ENCODE data around the gene LAMC2.

The LAMC2 gene

DNA sequence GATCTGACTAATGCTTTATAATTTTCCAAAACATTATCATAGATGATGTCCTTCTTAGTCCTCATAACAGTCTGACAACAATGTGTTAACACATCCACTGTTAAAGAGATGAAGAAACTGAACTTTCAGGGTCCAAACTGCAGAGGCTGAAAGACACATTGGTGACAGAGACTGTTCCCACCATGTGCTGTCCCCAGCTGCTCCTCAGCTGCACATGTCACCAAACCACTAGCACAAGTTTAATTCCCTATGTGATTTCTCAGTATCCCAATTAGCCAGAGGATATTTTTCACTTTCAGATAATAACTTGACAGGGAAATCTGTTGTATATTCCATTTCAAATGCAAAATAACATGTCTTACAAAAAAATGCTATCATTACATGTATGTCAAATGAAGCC, 24.6 kb downstream of the LAMC2 start:
- in situ Hi-C loops (cut with MboI; ENCODE audit: low sequenced_read_pairs): no loop called here

DNA sequence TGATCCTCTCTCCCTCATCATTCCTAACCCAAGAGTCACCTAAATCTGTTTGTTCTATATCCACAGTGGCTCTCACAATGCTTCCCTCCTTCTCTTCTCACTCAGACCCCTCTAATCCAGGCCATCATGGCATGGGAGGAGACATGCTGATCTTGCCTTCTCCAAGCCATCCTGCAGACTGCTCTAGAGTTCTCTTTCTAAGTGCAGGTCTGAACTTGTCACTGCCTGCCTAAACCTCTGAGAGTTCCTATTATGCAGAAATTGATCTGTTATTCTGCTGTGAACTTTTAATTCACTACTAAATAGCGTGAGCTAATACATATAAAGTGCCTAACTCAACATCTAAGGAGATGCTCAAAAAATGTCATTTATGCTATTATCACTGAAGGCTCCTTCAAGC, 26.8 kb downstream of the LAMC2 start:
- in situ Hi-C loops (cut with MboI; ENCODE audit: low sequenced_read_pairs): no loop called here

DNA sequence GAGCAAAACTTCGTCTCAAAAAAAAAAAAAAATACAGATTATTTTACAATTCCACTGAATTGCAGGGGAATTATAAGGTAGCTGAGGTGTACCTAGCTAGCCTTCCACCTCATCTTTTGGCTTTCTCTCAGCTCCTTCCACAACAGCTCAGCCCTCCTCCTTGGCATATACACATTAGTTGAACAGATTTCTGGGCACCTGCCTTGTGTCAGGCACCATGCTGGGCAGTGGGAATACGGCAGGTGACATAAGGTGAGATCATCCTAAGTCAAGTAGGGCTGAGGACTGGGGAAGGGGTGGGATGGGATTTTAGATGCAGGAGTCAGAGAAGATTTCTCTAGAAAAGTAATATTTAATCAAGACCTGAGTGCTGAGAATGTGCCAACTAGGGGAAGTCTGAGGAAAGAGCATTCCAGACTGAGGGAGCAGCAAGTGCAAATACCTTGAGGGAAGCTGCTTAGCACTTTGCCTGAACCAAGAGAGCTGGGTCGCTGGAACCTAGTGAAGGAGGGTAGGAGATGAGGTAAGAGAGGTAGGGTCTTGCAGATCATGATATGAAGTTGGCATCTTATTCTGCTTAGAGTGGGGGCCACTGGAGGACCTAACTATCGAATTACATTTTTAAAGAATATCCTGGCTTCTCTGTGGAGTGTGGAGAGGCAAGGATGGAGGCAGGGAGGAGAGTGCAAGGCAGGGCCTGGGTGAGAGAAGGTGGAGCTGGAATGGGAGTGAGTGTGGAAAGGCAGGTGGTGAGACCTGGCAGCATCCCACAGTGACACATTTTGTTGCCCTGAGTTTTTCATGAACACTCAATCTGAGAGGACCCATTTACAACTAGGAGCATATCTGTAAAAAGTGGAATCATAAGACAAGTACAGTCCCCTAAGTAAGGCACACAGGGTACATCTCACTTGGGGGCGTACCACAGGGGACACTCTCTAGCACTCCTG, 28.2 kb downstream of the LAMC2 start:
- in situ Hi-C loops (cut with MboI; ENCODE audit: low sequenced_read_pairs): no loop called here

DNA sequence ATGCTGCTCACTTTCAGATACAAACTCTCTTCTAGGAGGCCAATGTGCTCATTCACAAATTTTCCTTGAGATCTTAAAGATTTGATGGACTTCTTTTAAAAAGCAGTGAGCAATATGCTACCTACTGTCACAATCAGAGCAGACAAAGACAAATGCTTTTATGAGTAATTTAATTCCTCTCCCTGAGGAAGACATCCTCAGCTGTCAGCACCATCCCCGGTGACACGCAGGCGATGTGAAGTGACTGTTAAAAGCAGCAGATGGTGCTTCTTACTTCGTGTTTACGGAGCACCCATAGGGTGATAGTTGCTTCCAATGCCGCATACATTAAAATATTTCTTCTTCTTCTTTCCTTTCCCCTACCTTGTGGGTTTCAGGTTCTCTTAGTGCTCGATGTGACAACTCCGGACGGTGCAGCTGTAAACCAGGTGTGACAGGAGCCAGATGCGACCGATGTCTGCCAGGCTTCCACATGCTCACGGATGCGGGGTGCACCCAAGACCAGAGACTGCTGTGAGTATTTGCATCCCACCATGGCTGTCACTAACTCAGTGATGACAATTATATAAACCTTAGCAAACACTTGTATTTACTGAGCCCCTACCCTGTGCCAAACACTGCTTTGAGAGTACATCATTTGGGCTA, 29.1 kb downstream of the LAMC2 start:
- in situ Hi-C loops (cut with MboI; ENCODE audit: low sequenced_read_pairs): no loop called here

DNA sequence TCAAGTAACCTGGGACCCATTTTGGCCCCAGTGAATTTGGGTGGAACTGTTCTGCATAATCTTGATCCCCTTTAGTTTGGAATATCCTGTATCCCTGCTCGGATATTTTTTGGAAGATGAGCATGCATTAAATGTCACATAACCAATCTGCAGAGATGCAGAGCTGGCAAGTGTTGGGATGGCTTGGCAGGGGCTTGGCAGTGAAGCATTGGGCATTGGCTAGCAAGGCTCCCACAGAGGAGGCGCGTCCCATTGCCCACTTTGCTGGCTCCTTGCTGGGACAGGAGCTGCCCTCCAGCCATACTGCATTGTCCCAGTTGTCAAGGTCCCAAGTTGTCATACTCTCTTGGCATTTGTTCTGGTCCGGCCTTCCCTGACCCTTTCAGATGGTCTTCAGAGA, 29.9 kb downstream of the LAMC2 start:
- in situ Hi-C loops (cut with MboI; ENCODE audit: low sequenced_read_pairs): no loop called here

DNA sequence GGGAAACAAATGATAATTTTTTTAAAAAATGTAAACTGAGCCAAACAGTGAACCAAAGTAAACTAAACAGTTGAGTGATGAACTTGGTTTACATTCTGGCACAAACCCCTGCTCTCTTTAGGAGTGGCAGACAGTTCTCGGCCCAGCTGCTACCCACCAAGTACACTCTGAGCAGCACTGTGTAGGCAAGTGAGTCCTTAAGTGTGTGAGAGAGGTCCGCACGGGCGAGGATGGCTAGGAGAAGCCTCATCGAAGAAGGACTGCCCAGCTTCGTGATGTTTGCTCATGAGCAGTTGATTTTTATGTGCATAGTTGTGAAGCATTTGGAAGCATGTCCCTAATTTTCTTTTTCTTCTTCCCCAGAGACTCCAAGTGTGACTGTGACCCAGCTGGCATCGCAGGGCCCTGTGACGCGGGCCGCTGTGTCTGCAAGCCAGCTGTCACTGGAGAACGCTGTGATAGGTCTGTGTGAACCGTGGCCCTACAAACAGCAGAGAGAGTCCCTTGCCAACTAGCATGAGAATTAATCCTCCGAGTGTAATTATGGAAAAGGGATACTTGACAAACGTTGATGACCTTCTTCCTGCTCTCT, 32.1 kb downstream of the LAMC2 start:
- in situ Hi-C loops (cut with MboI; ENCODE audit: low sequenced_read_pairs): no loop called here

DNA sequence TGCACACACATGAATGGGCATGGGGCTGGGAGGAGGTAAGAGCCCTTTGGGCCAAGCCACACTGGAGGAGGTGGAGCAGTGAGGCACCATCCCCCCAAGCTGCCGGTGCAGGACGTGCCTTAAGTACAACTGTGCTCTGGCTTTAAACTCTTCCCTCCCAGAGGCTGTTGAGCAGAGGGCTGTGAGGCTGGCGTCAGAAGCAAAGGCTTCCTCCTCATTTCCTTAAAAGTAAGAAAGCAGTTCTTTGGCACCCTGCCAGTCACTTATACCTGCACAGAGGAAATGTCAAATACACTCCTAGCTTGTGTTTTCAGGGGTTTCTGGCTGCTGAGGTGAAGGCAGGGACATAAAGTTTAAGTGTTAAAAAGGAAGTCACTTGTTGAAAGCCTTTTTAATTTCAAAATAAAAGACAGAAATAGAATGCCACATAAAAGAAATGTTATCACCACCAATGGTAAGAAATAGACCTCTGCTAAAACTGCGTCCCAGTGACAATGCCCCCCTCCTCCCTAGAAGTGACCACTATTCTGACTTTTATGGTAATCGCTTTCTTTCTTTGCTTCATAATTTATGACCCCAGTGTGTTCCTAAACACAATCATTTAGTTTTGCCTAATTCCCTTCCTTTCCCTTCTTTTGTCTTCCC, 33.0 kb downstream of the LAMC2 start:
- in situ Hi-C loops (cut with MboI; ENCODE audit: low sequenced_read_pairs): no loop called here

DNA sequence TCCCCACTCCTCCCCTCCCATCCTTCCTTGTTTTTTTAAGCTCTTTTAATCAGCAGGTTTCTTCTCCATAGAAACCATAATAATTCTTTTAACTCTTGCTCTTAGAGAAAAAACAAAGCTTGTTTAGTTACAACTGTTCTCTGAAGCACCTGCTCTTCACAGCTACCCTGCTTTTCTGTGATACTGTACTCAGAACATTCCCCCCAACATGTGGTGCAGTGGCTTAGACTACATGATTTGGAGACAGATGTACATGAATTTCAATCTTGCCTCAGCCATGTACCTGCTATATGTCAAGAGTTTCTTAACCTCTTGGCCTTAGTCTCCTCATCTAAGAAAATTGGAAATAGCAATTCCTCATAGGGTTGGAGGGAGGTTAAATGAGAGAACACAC, 33.5 kb downstream of the LAMC2 start:
- in situ Hi-C loops (cut with MboI; ENCODE audit: low sequenced_read_pairs): no loop called here

DNA sequence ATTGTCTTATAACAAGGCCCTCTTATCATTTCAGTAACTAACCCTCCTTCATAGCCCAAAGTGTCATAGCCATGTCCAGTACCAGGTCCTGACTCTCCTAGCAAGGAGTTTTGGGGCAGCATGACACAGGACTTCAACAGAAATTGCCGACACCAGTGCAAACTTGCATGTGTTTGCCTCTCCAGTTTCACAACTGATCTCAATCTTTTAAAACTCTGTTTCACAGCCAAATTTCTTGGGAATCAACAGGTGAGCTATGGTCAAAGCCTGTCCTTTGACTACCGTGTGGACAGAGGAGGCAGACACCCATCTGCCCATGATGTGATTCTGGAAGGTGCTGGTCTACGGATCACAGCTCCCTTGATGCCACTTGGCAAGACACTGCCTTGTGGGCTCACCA, 36.8 kb downstream of the LAMC2 start:
- in situ Hi-C loops (cut with MboI; ENCODE audit: low sequenced_read_pairs): no loop called here

DNA sequence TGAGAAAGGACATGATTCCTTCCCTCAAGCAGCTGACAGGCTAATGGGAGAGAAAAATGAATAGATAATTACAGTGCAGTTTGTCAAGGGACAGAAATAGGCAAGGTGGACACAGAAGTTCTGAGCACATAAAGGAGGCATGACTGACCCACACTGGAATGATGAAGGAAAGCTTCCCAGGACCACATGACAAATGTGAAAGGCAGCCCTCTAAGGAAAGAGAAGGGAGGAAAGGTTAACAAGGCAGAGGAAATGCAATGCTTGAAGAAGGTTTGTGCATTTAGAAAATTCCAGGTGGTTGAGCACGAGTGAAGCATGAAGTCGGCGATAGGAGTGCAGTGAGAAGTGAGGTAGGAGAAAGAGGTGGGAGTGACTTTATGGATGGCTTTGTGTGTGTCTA, 37.4 kb downstream of the LAMC2 start:
- in situ Hi-C loops (cut with MboI; ENCODE audit: low sequenced_read_pairs): no loop called here

DNA sequence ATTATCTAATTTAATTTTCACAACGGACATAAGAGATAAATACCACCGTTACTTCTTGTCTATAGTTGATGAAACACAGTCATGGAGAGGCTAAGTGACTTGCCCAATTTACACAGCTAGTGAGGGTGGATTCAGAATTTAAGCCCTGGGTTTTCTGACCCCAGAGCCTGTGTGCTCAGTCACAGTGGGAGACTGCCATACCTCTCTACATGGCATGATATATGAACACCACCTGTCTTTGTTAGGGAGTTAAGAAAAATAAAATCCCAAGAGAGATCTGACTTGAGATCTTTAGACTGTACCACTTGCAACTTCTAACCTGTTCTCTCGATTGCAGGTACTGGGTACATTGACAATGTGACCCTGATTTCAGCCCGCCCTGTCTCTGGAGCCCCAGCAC, 40.3 kb downstream of the LAMC2 start:
- in situ Hi-C loops (cut with MboI; ENCODE audit: low sequenced_read_pairs): no loop called here

DNA sequence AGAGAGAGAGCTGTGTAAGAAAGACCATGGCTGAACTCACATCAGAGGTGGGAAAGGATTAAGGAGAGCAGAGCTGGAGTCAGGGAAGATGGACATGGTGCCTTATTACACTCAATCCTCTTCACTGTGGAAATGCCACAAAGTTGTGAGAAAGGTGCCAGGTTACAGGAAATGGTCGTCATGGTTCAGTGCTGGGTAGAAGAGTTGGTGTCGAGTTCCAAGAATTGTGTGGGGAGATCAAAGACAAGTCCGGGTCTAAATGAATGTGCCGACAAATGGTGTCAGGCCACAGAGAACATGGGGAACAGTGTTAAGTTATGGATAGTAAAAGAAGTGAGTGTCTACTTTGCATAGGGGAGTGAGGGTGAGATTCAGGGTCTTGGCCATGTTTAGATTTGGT, 40.9 kb downstream of the LAMC2 start:
- in situ Hi-C loops (cut with MboI; ENCODE audit: low sequenced_read_pairs): no loop called here

DNA sequence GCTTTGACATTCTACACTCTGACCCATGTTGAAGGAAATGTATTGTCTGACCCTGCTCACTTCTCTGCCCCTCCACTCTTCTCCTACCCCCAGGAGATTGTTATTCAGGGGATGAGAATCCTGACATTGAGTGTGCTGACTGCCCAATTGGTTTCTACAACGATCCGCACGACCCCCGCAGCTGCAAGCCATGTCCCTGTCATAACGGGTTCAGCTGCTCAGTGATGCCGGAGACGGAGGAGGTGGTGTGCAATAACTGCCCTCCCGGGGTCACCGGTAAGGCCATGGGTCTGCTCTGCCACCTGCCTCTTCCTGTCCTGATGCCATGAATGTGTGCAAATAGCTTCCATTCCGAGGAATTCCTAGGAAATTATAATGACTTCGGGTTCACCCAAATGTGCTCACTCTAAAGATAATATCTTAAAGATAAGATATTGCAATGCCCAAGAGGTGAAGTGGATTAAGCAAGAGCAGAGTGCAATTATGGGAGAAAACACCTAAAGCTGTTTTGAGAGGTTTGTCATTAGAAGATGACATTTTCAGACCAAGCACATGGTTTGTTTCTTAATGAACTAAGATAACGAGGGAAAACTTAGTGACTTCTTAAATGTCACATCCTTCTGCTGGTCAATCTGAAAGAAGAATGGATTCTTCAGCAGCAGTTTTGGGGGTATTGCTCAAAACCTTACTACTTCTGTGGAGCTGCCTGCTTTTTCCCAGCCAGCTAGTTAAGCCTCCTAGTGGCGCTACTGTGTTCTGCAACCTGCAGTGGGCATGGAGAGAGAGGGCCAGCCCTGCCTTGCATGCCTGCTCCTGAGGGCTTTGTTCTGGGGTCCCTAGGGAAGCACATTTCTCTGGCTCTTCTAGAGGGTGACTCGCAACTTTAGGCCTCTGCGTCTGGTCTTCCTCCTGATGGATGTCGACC, 41.6 kb downstream of the LAMC2 start:
- in situ Hi-C loops (cut with MboI; ENCODE audit: low sequenced_read_pairs): no loop called here

DNA sequence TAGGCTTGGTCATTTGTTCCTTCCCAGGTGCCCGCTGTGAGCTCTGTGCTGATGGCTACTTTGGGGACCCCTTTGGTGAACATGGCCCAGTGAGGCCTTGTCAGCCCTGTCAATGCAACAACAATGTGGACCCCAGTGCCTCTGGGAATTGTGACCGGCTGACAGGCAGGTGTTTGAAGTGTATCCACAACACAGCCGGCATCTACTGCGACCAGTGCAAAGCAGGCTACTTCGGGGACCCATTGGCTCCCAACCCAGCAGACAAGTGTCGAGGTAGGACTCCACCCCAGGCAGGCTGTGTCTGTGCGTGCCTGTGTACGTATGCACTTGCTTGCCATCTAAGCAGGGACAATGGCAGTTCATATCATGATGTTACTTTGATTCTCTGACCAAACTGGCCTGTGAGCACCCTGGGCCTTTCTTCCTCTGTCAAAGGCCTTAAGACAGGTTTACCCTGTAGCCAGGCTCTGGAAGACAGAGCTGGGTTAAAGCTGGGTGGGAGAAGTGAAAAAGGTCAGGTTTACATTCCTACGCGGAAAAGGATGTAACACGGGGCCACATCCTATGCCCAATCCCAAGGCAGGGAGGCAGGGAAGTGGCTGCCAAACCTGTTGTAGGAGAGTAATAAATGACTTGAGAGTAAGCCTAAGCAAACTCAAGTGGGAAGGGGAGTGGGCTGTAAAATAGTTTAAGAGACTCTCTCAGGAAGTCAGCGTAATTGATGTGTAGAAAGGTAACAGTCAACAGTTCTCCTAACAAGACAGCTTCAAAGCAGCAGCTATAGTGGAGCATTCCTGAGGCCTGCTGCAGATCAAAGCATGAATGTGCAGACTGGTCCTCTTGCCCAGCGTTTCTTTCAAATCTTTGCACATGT, 42.5 kb downstream of the LAMC2 start:
- in situ Hi-C loops (cut with MboI; ENCODE audit: low sequenced_read_pairs): no loop called here

DNA sequence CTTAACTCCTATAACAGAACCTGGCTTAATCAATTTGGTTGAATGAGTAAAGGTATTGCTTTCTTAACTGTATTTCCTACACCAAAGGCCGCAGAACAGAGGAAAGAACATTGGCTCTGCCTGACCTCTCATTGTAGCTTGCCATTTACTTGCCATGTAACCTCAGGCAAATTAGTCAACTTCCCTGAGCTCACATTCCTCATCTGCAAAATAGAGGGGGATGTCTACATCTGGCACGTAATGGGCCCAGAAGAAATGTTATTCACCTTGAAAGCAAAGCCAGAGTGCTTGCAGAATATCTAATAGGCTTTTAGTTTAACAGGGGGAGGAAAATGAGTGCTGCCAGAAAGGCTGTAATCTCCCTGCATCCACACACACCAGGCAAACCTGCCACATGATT, 44.3 kb downstream of the LAMC2 start:
- in situ Hi-C loops (cut with MboI; ENCODE audit: low sequenced_read_pairs): no loop called here

DNA sequence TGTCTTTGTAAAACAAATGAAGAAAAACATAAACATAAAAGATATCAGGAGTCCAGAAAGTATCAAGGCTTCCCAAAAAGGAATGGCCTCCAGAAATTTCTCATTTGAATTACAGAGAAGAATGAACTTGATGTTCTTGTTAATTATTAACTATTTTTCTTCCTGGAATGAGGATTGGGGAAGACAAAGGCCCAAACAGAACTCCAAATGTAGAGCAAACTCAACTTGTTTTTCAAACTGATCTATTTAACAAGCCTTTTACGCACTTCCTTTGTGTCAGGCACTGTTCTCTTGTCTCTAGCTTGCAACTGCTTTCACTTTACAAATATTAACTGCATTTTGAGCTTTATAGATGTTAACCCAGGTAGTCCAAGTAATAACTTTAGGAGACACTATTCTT, 45.5 kb downstream of the LAMC2 start:
- in situ Hi-C loops (cut with MboI; ENCODE audit: low sequenced_read_pairs): no loop called here

DNA sequence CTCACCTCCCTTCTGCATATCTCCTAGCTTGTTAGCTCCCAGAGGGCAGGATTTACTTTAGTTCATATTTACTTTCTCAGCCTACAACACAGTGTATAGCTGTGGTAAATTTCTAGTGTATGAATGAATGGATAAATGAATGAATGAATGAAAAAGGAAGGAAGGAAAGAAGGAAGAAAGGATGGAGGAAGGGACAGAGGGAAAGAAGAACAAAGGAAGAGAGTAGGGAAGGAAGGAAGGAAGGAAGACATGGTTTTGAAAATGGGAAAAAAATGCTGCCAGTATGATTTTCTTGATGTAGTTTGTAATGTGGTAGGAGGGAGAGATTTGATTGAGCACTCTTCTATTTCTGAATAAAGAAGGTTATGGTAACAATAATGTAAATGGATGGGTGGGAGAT, 47.0 kb downstream of the LAMC2 start:
- in situ Hi-C loops (cut with MboI; ENCODE audit: low sequenced_read_pairs): no loop called here

DNA sequence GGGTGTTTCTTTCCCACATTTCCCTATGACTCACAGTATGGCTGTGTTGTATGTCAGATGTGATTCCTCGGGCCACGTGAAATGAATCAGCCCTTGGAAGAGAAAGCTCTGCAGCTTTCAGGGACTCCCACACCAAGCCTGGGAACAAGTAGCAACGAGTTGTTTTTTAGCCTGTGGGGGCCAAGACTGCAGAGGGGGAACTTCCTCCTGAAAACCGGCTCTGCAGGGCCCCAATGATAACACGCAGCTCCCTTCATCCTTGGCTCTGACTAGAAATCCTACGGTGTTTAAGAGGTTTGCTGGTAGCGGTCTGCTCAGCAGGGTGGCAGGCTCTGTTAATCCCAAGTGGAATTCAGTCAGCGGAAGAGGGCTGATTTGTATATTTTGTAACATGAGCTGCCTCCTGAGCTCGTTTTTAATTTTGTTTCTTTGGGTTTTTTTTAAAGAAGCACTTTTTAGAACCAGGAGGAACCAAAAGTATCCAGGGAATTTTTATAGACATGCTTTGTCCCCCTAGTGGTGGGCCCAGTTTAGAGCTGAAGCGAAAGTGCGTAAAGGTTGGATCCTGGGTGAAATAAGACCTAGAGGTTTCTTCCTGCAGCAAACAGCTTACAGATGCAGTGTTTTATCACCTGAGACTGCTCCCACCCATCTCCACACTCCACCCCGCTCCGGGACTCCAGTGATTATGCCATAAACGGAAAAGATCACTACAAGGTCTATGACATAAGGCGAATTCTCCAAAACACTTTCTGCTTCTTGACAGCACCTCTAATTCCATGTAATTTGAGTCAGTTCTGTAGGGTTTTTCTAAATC, 48.8 kb downstream of the LAMC2 start:
- in situ Hi-C loops (cut with MboI; ENCODE audit: low sequenced_read_pairs): no loop called here

DNA sequence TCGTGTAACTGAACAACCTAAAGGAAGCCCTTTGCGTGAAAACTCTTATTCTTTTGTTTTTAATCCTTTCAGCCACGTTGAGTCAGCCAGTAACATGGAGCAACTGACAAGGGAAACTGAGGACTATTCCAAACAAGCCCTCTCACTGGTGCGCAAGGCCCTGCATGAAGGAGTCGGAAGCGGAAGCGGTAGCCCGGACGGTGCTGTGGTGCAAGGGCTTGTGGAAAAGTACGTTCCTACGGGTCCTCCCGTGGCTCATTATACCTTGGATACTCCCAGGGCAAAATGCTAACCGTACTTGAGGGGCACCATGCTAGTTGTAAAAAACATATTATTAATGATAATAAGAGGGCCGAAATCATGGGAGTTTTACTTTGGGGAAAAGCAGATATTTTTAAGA, 49.4 kb downstream of the LAMC2 start:
- in situ Hi-C loops (cut with MboI; ENCODE audit: low sequenced_read_pairs): no loop called here
